ENCODE measurements around the gene NGEF.

The NGEF gene

DNA sequence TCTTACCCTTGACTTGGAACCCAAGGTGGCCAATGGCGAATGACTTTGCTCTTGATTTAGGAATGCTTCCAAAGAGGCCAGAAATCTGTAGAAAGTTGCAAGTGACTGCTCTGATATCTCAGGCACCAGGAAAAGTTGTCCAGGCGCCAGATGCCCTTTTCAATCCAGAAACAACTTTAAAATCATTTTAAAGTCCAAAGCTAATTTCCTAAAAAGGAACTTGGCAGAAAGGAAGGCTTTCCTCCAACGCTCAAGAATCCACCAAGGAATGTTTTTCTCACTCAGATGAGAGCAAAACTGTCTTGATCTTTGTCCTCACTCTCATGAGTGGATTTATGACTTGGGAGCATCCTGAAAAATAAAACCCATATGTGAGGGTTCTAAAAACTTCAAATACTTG lies 5.3 kb downstream of the NGEF start:
- DNase-seq (ENCODE audit: low spot score): no peak
- TF ChIP-seq, protein P1, sequence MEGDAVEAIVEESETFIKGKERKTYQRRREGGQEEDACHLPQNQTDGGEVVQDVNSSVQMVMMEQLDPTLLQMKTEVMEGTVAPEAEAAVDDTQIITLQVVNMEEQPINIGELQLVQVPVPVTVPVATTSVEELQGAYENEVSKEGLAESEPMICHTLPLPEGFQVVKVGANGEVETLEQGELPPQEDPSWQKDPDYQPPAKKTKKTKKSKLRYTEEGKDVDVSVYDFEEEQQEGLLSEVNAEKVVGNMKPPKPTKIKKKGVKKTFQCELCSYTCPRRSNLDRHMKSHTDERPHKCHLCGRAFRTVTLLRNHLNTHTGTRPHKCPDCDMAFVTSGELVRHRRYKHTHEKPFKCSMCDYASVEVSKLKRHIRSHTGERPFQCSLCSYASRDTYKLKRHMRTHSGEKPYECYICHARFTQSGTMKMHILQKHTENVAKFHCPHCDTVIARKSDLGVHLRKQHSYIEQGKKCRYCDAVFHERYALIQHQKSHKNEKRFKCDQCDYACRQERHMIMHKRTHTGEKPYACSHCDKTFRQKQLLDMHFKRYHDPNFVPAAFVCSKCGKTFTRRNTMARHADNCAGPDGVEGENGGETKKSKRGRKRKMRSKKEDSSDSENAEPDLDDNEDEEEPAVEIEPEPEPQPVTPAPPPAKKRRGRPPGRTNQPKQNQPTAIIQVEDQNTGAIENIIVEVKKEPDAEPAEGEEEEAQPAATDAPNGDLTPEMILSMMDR (IDR thresholded peaks at IDR 0.05; ENCODE audit: extremely low read depth, missing control alignments): no peak

DNA sequence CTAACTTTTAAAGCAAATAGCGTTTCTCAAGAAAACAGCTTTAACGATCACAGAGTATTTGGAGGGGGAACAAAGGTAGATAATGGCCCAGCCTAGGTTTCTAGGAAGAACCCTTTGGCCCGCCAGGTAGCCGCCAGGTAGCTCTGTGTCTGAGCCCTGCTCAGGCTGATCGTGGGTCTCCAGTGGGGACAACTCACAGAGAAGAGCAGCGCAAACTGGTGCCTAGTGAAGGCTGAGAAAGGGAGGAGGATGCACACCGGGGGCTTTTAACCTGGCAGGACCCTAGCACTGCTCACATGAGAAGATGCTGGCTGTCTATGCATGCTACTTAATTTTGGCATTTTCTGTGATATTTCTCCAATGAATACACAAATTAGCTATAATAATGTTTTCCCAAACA lies 5.8 kb downstream of the NGEF start:
- TF ChIP-seq, protein P1 (IDR thresholded peaks at IDR 0.05; ENCODE audit: extremely low read depth, missing control alignments): no peak
- DNase-seq (ENCODE audit: low spot score): no peak

DNA sequence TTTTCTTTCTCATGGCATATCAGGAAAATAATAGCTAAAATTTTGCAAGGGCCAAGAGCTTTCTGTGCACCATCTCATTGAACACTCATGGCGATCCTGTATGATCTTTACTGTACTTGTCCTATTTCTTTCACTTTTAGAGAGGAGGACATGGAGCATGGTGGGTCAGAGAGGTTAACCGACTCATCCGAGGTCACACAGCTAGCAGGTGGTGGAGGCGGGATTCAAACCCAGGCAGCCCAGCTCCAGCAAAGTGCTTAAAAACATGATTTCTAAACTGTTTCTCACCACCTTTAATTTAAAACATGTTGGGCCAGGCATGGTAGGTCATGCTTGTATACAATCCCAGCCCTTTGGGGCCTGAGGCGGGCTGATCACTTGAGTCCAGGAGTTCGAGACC lies 6.4 kb downstream of the NGEF start:
- DNase-seq (ENCODE audit: low spot score): no peak
- TF ChIP-seq, protein P1 (IDR thresholded peaks at IDR 0.05; ENCODE audit: extremely low read depth, missing control alignments): no peak

DNA sequence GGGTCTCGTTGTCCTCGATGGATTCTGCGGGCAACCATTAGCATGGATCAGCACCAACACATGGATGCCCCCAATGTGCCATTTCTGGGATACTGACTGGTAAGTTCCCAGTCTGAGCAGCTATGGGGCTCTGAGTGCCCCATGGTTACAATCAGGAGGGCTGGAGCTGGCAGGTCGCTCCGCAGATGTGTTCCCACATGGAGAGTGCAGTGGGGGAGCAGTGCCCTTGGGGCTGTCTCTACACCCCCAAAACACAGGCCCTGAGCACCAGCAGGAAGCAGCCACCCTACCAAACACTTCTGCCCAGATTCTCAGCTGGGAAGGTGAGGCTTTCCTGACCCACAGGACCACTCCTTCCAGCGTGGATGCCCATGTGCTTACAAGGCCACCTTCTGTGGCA lies 8.0 kb downstream of the NGEF start:
- TF ChIP-seq, protein P1 (IDR thresholded peaks at IDR 0.05; ENCODE audit: extremely low read depth, missing control alignments): no peak
- no peak for DNase-seq (ENCODE audit: low spot score)

DNA sequence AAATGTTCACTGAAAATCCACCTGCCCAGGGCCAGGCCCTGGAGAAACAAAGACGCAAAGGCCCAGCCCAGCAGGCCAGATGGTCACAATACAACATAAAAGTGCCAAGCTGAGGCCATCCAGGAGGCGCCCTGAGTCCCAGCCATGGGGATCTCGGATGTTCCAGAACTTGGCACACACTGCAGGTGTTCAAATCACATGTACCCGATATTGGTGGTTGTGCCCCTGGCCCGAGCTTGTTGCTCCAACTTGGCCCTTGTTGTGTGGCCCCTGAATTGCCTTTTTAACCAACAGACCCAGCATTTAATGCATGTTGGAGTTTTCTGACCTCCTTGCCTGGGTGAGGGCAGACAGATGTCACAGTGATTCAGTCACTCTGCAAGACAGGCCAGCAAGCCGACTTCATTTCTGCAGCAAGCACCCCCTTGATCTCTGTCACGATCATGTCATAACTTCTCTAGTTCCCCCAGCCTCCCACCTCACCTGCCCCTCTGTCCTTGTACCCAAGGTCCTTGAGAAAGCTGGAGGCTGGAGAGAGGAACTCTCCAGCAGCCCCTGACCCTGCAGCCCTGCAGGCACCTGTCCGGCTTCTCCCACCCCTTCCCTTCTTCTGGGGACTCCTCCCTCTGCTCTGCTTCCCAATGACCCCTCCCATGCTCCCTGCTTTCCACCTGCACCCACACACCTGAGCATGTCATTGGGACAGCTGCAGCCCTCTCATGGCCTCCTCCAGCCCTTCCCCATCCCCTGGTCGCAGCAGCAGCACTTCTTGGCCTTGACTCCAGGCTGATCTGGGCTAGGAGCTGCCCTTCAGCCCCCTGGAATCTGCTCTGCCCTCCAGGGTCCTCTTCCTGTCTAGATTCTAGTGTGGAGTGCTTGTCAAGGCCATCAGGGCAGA lies 9.1 kb downstream of the NGEF start:
- TF ChIP-seq, protein P1 (IDR thresholded peaks at IDR 0.05; ENCODE audit: extremely low read depth, missing control alignments): no peak
- no peak for DNase-seq (ENCODE audit: low spot score)

DNA sequence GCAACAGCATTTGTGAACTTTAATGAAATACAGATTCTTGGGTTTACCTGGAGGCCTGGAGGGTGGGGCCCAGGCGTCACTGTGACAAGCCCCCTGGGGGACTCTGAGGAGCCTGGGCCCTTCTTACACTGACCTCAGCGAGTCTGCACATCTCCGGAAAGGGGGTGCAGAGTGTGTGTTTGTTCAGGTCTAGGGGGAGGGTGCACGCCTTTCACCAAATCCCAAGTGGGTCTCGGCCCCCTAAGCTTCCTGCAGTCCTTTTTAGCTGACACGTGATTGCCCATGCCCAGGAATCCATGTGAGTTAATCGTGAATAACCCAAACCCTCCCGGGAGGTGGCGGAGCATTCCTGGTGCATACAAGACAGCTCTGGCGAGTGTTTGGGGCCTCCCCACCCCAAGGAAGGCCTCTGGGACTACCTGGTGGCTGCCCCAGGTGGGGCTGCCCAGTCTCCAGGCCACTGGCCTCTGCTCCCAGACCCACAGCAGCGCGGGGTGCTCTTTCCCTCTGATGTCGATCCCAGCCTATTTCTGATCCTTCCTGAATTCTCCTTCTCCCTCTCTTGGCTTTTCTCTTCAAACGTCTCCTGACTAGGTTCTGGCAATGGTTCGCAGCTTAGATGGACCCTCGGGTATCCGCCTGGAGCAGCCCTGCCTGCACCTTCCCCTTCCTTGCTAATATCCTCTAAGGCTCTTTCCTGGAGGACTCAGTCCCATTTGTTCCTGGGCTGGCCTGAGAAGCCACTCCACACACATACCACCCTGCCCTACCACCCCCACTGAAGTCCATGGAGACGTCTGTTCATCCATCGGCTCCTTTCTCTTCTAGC lies 10.0 kb downstream of the NGEF start:
- TF ChIP-seq, protein P1 (IDR thresholded peaks at IDR 0.05; ENCODE audit: extremely low read depth, missing control alignments): no peak
- no peak for DNase-seq (ENCODE audit: low spot score)
